ENCODE data around the gene SIM2.

DNA sequence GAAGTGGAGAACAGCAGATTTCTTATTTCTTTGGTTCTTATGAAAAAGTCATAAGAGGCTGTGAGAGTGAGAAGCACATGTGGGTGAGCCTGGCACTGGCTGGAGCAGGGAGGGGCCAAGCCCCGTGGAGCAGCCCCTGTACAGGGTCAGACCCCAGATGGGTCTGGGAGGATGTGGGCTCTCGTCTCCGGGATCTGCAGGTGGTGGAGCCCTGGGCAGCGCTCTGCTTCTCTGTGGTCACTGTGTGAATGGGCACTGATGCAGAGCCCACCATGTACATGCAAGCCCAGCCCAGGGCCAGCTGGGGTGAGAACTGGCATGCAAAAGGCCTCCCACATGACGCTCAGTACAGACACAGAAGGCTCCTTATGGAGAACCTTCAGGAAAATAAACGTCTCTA is 67.6 kb downstream of the SIM2 start:
- TF ChIP-seq, protein P1, sequence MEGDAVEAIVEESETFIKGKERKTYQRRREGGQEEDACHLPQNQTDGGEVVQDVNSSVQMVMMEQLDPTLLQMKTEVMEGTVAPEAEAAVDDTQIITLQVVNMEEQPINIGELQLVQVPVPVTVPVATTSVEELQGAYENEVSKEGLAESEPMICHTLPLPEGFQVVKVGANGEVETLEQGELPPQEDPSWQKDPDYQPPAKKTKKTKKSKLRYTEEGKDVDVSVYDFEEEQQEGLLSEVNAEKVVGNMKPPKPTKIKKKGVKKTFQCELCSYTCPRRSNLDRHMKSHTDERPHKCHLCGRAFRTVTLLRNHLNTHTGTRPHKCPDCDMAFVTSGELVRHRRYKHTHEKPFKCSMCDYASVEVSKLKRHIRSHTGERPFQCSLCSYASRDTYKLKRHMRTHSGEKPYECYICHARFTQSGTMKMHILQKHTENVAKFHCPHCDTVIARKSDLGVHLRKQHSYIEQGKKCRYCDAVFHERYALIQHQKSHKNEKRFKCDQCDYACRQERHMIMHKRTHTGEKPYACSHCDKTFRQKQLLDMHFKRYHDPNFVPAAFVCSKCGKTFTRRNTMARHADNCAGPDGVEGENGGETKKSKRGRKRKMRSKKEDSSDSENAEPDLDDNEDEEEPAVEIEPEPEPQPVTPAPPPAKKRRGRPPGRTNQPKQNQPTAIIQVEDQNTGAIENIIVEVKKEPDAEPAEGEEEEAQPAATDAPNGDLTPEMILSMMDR (IDR thresholded peaks at IDR 0.05; ENCODE audit: low read depth, low read length, poor library complexity, severe bottlenecking), result no peak
- TF ChIP-seq EZH2phosphoT487 (IDR thresholded peaks at IDR 0.05; ENCODE audit: borderline replicate concordance, low read length), result no peak

Data from DOHH2 (cell line).